ENCODE results near the gene SEMA4G.

SEMA4G gene

GRCh38 chr10:101007915-101008822, 38.9 kb downstream of the SEMA4G start:
- DNase-seq: no peak

GRCh38 chr10:101008823-101009423, 39.6 kb downstream of the SEMA4G start:
- no peak for DNase-seq

- no peak for DNase-seq
Measured at GRCh38 chr10:101010329-101010728, 41.0 kb downstream of the SEMA4G start.

- no peak for DNase-seq
Measured at GRCh38 chr10:101011517-101012423, 42.5 kb downstream of the SEMA4G start.

- peak; percentile 71 for DNase-seq
Measured at GRCh38 chr10:101012525-101013364, 43.4 kb downstream of the SEMA4G start.

- DNase-seq: no peak
Measured at GRCh38 chr10:101013365-101013825, 44.1 kb downstream of the SEMA4G start.

- DNase-seq: peak; percentile 72
Measured at GRCh38 chr10:101014230-101014884, 45.1 kb downstream of the SEMA4G start.

GRCh38 chr10:101014966-101015581, 45.8 kb downstream of the SEMA4G start:
- no peak for DNase-seq

- DNase-seq: no peak
Measured at GRCh38 chr10:101015582-101015973, 46.3 kb downstream of the SEMA4G start.

- DNase-seq: no peak
Measured at GRCh38 chr10:101016814-101017213, 47.5 kb downstream of the SEMA4G start.

GRCh38 chr10:101018118-101018599, 48.9 kb downstream of the SEMA4G start:
- no peak for DNase-seq

- peak; percentile 72 for DNase-seq
Measured at GRCh38 chr10:101018600-101019439, 49.5 kb downstream of the SEMA4G start.
